Medulla oblongata (tissue), 1 donor: ENCODE data around the gene NOTCH2.
A peak's percentile ranks its signal among the peaks of the same experiment; 100 is the strongest.
"Not testable (repeated sequence)": the region's sequence is repeated elsewhere in the genome, so short reads cannot be mapped to it uniquely, and the experiment has no call there.

Experiments
- DNase-seq: peaks from one replicate; pipeline ENCODE4 v3.0.0-alpha.2; 2015; ENCODE audit errors: extremely low spot score

NOTCH2 gene

DNA sequence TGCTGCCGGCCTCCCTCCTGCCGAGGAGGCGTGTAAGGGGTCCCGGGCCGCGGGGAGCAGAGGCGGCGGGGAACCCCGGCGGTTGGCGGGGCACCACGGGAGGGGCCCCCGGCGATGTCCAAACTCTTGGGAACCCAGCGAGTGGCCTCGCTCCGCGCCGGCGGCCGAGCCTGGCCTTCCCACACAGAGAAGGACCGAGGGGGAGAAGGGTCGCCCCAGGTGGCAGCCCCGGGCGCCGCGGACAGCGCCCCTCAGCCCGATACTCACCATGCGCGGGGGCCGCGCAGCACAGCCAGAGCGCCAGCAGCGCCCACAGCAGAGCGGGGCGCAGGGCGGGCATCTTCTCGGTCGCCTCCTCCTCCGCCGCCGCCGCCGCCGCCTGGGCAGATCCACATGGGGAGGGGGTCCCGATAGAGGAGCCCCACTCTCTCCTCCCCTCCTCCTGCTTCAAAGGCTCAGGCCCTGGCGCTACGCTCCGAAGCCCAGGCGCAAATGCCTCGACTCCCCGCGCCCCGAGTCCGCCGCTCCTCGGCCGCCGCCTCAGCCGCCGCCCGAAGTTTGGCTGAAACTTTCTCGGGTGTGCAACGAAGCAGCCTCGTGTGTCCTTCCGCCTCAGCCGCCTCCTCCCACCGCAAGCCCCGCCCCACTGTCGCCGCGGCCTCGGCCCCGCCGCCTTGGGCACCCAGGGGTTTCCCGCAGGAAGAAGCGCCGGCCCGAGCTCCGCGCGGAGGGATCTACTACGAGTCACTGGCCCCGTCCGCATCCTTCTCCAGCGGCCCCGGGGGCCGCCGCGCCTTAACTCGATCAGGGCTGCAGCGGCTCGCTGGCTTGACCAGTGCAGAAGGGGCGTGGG lies at the start of gene NOTCH2:
TSS of gene NOTCH2 (minus strand) at position 596 of the 853 bp plus-strand sequence. CDS start at position 340, 256 bp downstream.
- peak; percentile 1 for DNase-seq

DNA sequence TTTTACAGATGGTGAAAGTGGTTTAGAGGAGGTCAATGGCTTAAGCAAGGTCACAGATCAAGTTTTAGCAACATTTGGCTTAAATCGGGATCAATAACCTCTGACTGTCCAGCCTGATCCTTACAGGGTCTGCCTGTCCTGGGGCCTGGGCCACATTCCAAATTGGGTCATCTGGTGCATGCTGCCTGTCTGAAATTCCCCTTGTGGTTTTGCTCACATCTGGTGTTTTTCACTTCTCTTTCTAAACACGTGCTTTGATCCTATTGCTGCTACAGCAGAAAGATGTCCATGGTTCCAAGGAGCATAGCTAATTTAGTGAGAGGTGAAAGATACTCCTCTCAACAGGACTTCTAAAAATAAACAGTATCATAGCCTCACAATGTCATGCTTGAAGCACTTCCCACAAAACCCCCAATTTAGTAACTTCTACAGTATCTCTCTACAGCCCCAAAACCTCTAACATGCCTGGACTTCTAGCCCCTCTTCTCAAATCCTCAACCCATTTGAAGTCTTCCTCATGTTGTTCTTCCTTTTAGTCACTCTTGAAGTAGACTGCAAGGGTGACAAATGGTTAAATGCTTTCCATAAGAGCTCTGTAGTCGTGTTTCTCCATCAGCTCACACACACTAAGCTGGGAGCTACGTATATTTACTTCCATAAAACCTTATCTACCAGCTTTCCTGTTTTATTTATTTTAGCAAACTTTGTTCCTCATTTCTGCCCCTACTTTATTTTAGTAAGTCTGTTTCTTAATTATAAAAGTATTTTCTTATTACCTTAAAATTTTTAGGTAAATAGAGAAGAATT lies 48.1 kb upstream of the NOTCH2 start:
- peak; percentile 14 for DNase-seq

DNA sequence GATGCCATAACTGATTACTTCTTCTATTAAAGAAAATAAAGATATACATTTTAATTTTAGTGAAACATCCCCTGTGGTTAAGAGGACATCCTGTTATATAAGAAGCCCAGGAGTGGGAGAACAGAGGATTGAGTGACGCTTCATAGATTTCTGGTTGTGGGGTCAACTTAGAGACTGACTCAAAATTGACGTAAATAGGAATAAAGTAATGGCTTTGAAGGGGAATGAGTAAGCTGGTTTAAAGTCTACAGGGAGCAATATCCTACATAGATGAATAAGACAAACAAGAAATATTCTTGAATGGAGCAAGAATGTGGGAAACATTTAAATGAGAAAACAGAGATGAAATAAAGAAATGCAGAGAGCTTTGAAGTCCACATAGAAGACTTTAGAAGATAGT lies 46.6 kb upstream of the NOTCH2 start:
- not testable (repeated sequence) for DNase-seq

DNA sequence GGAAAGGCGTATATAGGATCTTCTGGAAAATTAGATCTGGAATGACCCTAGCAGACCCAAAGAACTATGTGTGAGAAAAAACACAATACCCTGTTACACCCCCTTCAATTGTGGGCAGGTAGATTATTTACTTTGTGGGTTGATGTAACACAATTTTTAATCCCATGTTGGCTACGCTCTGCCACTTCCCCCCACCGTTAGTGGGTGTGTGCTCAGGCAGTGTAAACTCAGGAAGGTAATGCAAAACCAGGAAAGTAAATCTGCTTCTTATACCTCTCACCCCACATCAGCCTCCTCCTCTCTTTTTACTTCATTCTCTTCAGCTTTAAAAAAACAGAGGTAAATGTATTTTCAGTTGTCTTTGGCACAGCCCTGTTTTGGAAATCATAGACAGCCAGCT lies 43.7 kb upstream of the NOTCH2 start:
- DNase-seq, result not testable (repeated sequence)

DNA sequence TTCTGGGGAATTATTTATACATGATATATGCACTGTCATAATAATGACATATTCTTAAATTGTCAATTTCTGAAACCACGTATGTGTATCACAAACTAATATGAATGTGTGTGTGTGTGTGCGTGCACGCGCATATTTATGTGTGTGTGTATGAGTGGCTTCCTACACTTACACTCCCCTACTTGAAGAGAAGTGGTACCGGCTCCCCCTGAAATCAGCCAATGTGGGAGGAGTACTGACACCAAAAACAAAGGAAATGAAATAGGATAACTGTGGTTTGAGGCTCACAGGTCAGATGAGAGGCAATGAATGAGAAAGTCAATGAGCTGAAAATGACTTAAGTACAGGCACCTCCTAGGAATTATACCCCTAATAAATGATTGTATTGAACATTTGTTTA lies 42.8 kb upstream of the NOTCH2 start:
- DNase-seq, result not testable (repeated sequence)

DNA sequence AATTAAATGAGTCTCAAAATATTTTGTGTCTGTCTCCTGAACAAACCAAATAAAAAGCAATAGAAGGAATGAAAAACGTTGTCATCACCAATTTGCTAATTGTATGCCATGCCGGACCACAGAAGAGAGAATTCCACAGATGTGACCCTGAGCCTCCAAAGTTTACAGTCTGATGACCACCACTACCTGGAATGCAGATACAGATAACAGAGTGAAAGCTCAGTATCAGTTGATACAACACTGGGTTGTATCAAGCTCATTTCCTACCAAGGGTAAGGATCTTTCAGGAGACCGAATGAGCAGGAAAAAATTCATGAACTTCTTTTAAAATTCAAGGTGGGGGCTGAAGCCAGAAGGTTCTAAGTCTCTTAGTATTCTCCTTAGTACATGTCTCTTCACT lies 42.3 kb upstream of the NOTCH2 start:
- not testable (repeated sequence) for DNase-seq

DNA sequence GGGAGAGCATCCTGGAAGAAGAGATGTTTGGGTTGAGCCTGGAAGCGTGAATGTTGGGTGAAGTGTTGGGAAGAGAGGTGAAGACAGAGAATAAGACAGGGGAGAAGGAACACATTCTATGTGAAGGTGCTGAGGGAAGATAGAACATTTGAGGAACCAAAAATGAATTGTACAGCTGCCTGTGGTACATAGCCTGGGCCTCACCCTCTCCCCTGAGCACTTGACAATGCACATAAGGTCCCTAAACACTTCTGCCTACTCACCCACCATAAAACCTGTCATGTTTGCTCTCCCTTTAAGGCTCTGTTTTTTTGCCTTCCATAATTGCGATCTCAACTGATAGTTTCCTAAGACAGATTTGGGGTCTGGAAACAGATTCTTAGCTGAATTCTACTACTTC lies 41.5 kb upstream of the NOTCH2 start:
- not testable (repeated sequence) for DNase-seq

DNA sequence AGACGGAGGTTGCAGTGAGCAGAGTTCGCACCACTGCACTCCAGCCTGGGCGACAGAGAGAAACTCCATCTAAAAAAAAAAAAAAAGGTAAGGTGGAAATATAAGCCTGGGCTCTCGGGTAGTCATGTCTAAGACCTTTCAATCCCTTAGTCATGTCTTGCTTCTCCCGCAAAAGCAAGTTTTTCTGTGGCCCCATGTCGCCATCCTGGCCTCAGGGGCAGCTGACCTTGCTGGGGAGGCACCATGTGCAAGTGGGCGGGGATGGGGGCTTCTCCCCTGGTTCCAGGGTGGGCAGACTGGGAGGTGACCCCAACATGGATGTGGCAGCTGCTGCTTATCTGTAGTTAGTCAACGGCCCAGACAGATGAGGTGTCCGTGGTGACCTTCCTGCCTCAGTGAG lies 40.2 kb upstream of the NOTCH2 start:
- not testable (repeated sequence) for DNase-seq

DNA sequence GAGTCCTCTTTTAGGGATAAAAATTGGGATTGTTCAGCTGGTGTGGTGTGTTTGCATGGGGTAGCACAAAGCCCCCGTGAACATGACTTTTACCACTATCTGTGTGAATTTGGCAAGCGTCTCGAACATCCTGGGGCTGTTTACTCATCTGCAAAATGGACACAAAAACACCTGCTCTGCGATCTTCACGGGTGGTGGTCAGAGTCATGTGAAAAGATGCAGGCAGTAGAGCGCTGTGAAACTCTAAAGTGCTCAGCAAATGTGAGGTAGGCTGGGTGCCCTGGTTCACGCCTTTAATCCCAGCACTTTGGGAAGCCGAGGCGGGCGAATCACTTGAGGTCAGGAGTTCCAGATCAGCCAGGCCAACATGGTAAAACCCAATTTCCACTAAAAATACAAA lies 39.7 kb upstream of the NOTCH2 start:
- DNase-seq, result not testable (repeated sequence)

DNA sequence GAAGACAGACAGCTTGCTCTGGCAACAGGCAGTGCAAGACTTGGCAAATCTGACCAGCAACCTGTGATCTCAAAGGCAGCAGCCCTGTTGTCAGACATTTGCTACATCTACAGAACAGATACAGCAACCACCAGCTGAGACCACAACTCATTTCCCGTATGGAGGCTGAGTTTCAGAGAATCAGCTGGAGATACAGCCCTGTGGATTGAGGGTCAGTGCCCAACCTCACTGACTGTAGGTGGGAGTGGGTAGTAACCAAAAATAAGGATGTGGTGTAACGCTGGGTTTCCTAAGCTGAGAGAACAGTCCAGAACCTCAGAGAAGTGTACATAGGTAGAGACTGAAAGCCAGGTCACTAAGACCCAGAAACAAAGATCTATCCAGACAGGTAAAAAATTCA lies 35.8 kb upstream of the NOTCH2 start:
- DNase-seq, result not testable (repeated sequence)

DNA sequence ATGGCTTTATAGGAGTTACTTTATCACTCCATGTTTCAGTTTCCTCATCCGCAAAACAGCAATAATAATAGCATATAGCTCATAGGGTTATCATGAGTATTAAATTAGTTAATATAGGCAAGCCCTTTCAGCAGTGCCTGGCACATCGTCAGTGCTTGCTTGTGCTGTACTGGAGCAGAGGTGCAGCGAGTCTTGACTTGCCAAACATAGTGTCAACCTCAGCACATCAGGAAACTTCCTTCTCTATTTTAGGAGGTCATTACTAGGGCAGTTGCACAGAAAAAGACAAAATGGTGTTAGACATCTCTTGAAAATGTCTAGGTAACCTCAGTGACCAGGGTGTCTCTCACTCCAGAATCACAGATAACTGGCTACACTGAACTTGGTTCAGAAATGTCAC lies 34.3 kb upstream of the NOTCH2 start:
- not testable (repeated sequence) for DNase-seq

DNA sequence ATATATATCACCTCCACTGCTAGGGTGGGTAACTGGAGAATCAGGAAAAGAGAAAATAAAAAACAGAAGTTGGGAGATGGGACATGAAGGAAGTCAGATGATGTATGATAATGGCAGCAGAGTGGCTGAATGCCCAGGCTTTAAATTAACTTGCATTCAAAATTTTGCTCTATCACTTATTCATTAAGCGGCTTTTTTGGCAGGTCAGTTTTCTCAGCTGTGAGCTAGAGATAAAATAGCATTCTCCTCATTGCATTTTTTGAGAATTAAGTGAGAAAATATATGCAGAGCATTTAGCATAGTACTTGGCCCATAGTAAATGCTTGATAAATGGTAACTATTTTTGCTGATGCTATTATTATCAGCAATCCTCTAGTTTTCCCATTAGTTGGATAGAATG lies 32.1 kb upstream of the NOTCH2 start:
- DNase-seq, result not testable (repeated sequence)

DNA sequence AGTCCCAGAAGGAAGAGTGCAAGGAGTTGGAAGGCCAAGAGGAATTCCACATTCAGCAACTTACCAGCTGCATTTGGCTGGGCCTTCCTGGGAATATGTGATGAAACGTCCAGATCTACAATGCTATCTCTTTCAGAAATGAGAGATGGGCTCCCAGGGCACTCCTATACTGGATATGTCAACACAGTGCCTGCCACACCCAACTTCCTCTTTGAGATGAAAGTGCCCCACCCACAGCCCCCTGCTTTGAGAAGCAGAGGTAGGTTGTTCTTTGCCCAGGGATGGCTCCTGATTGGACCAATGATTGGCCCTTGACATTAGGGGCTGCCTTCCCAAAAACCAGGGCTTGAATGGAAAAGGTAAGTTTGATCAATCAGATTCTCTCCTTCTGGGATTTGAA lies 31.1 kb upstream of the NOTCH2 start:
- DNase-seq, result not testable (repeated sequence)

DNA sequence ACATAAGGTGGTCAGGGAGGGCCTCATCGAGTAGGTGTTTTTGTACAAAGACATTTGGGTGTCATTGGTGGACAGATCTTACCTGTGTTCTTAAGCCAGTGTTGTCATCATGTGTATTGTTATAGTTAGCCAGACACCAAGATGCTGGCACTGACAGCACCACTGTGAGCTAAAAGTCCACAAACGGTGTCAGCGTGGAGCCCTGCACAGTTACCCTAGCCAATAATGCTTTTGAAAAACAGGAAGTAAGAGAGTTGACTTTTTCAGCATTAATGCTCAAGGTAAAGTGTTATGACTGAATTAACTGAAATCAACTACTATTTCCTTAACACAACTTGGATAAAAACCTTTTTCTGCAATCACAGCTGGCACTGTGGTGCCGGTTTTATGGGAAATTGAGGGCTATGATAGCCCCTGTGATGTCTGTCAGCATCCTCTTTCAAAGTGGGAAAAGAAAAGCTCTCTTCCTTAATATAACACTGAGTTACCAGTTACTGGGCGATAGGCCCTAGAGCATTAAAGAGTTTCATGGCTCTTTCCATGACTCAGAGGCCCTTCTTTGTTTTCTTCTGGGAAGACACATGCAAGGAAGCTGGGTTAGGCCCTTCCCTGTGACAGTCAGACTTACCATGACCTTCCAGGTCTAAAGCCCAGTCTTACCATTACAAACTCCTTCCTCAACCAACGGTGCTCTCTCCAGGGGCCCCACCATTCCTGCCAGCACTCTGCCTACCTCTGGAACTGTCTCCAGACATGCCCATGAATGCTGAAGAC lies 29.7 kb upstream of the NOTCH2 start:
- DNase-seq, result not testable (repeated sequence)

DNA sequence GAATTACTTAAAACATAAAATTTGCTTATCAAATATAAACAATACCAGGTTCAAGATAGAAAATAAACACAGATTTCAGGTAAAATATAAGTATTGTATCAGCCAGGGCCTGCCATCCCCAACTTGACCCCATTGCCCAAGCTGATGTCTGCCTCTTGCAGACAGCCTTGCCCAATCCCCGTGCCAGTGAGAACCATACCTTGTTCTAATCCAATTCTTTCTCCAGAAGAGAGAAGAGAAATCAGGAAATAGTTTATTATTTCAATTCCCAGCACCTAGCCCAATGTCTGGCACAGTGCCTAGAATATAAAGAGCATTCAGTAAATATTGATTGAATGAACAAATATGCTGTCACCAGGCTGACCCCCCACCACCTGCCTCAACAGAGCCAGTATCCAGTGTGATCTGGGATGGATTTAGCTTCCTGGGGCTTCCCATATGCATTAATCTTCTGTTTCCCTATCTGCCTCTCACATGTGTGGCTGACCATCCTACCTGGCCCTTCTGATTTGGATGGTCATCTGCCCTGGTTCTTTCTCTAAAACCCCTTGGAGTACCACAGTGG lies 27.6 kb upstream of the NOTCH2 start:
- not testable (repeated sequence) for DNase-seq

DNA sequence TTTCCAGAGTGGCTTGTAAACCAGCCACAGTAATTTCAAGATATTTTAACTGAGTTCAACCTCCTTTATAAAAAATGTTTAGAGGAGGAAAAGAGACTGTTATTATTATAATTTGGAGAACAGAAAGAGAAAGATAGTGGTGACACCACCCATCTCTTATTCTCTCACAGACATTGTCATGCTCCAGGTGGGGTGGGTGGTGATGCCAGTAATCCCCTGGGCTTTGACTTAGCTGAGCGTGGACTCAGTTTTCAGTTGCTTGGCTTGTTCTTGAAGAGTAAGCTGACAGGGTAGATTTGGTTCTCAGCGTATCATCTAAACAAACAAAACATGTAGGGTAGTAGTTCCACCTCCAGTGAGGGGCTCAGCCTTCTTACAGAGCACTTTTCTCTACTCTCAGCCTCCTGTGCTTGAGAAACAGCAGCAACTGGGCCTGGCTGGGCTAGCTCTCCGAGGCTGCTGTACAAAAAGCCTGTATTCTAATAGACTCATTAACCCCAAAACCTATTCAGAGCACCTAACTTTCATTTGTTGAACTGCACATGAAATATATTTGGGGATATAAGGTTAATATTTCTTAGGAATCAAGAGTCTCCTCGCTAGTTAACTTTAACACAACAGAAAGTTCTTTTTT lies 24.2 kb upstream of the NOTCH2 start:
- DNase-seq, result not testable (repeated sequence)

DNA sequence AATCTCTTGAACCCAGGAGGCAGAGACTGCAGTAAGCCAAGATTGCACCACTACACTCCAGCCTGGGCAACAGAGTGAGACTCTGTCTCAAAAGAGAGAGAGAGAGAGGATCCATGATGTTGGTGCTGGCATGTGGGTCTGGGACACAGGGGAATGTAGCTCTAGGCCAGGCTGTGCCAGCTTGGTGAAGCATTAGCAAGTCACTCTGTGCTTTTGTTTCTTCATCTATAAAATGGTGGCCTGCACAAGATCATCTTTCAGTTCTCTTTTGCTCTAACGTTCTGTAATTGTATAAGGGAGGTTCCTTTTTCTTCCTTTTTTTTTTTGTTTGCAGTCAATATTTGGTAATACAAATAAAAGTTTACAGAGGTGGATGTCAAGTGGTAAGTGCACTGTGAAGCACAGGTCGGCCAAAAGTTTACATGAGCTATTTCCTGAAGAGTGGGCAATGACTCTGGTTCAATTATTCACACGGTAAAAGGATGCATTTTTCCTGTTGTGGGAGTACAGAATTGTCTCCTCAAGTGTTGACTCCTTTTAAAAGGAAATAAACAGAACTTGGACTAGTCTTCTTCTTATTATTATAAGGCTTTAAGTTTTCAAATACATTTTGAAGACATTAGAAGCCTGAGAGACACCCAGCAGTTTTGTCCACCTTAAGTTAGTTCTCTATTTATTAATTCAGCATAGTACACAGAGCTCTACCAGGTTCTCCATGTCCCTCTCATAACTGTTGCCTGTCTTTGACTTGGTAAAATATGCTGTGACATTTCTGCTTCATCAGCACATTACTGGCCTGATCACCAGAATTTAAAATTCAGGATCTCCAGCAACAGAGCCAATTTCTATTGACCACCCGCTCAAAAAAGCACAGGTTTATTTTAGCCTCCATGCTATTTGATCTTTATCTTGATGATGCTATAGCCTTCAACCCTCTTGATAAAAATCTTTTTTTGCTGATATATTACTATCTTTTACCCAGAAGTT lies 23.1 kb upstream of the NOTCH2 start:
- not testable (repeated sequence) for DNase-seq

DNA sequence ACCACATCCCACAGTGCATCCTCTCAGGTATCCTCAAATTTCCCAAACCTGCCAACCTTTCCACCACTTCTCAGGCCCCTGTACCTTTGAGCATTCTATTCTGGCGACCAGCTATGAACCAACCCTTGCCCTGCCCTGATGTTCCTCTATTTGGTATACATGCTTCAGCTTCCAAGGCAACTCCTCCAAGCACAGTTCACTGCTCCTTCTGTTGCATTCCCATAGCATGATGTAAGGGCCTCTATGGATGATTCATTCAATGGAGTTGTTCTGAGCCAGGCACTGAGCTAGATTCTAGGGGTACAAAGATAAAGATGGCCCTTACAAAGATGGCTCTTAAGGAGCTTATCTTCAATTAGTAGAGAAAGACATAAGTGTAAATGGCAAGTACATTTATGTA lies 21.4 kb upstream of the NOTCH2 start:
- not testable (repeated sequence) for DNase-seq

DNA sequence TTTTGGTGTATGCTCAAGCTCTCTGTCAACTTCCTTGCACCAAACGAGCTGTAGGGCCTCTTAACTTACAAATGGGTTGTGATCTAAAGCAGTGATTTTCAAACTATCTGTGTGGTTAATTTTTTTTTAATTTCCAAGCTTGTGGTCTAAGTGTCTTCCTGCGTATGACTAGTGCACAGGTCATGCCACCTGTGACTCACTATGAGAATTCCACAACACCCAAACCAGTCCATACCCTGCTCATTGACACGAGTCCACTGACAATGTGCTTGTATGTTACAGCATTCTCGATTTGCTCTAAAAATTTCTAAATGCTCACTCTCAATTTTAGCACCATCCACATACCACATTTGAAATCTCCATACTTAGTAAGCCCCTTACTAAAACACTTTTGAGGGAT lies 18.5 kb upstream of the NOTCH2 start:
- peak; percentile 1 for DNase-seq

DNA sequence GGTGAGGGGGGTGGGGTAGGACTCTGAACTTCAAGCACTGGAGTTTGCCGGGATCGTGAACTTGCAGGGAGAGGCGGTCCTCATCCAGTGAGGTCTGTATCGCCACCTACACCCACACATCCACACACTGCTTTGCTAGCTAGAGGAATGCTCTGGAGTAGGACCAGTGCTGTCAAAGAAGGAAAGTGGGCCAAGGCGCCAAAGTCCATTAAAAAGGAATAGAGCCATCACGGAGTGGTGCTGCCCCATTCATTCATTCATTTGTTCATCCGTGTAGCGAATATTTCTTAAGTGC lies 405 bp upstream of the NOTCH2 start:
- not testable (repeated sequence) for DNase-seq
